ENCODE results near the gene SP140.
"Not testable (repeated sequence)": the region's sequence is repeated elsewhere in the genome, so short reads cannot be mapped to it uniquely, and the experiment has no call there.

SP140 gene

GRCh38 chr2:230329946-230330605 lies 104.5 kb downstream of the SP140 start:
- DNase-seq (ENCODE audit: insufficient read length, low spot score) = no peak
- FAIRE-seq = no peak
- no peak for TF ChIP-seq CTCF (IDR thresholded peaks at IDR 0.05; ENCODE audit: insufficient read depth, missing control alignments)

DNA sequence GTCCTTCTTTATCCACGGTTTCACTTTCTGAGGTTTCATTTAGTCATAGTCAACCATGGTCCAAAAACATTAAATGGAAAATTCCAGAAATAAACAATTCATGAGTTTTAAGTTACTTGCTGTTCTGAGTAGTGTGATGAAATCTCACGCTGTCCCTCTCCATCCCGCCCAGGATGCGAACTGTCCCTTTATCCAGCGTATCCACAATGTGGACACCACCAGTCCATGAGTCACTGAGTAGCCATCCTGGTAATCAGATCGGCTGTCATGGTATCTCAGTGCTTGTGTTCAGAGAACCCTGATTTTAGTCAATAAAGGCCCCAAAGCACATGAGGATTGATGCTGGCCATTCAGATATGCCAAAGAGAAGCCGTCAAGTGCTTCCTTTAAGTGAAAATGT lies 105.2 kb downstream of the SP140 start:
- DNase-seq (ENCODE audit: insufficient read length, low spot score) = no peak
- TF ChIP-seq CTCF (IDR thresholded peaks at IDR 0.05; ENCODE audit: insufficient read depth, missing control alignments) = no peak
- no peak for FAIRE-seq

GRCh38 chr2:230335461-230335863 lies 109.9 kb downstream of the SP140 start:
- DNase-seq (ENCODE audit: insufficient read length, low spot score) = no peak
- no peak for TF ChIP-seq CTCF (IDR thresholded peaks at IDR 0.05; ENCODE audit: insufficient read depth, missing control alignments)
- FAIRE-seq = no peak

GRCh38 chr2:230335864-230336506 lies 110.4 kb downstream of the SP140 start:
- no peak for FAIRE-seq
- DNase-seq (ENCODE audit: insufficient read length, low spot score) = no peak
- TF ChIP-seq CTCF (IDR thresholded peaks at IDR 0.05; ENCODE audit: insufficient read depth, missing control alignments) = no peak

DNA sequence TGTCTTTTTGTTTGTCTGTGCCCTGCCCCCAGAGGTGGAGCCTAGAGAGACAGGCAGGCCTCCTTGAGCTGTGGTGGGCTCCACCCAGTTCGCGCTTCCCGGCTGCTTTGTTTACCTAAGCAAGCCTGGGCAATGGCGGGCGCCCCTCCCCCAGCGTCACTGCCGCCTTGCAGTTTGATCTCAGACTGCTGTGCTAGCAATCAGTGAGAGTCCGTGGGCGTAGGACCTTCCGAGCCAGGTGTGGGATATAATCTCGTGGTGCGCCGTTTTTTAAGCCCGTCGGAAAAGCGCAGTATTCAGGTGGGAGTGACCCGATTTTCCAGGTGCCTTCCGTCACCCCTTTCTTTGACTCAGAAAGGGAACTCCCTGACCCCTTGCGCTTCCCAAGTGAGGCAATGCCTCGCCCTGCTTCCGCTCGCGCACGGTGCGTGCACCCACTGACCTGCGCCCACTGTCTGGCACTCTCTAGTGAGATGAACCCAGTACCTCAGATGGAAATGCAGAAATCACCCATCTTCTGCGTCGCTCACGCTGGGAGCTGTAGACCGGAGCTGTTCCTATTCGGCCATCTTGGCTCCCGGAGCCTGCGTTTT lies 116.5 kb downstream of the SP140 start:
- DNase-seq (ENCODE audit: insufficient read length, low spot score); FAIRE-seq: not testable (repeated sequence)

DNA sequence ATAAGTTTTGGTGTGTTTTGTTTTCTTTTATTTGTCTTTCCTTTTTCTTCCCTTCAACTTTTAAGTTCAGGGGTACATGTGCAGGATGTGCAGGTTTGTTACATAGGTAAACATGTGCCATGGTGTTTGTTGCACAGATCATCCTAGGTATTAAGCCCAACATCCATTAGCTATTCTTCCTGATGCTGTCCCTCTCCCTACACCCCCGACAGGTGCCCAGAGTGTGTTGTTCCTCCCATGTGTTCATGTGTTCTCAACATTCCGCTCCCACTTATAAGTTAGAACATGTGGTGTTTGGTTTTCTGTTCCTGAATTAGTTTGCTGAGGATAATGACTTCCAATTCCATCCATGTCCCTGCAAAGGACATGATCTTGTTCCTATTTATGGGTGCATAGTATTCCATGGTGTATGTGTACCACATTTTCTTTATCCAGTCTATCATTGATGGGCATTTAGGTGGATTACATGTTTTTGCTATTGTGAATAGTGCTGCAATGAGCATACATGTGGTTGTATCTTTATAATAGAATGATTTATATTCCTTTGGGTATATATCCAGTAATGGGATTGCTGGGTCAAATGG lies 117.6 kb downstream of the SP140 start:
- FAIRE-seq; DNase-seq (ENCODE audit: insufficient read length, low spot score): not testable (repeated sequence)

- TF ChIP-seq CTCF (IDR thresholded peaks at IDR 0.05; ENCODE audit: insufficient read depth, missing control alignments) = no peak
- FAIRE-seq (no peak), DNase-seq (ENCODE audit: insufficient read length, low spot score) (no peak)
Observed at GRCh38 chr2:230343747-230344146, 118.2 kb downstream of the SP140 start.

DNA sequence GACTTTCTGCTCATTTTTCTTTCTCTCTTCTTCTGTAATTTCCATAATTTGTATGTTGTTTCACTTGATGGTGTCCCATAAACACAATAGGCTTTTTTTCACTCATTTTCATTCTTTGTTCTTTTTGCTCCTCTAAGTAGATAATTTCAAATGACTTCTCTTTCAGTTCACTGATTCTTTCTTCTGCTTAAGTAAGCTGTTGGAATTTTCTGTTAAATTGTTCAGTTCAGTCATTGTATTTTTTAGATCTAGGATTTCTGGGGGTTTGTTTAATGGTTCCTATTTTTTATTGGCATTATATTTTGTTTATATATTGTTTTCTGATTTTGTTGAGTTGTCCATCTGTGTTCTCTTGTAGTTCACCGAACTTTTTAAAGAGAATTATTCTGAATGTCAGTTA lies 120.9 kb downstream of the SP140 start:
- TF ChIP-seq CTCF (IDR thresholded peaks at IDR 0.05; ENCODE audit: insufficient read depth, missing control alignments) = no peak

More for the DNA sequence above, 120.9 kb downstream of the SP140 start:
- FAIRE-seq (no peak), DNase-seq (ENCODE audit: insufficient read length, low spot score) (no peak)

All from D721Med (cell line).